K562 (cell line): Measurements from ENCODE around the gene SLC25A11. TPM values are rescaled to one million over a fixed set of nuclear protein-coding genes. Genes with fewer than 3 reads are reported as not detected.

Experiments used
- CHD1 ChIP-seq: fragments of 200-600 bp; sonication (generic); IDR thresholded peaks from one replicate; pipeline ENCODE4 v1.6.1; 2012; ENCODE audit warnings: mild to moderate bottlenecking, moderate library complexity, low read length, inconsistent platforms
- DIDO1 ChIP-seq: fragments of 450-650 bp; IDR thresholded peaks from 2 replicates; pipeline ENCODE4 v1.6.1; 2016; ENCODE audit warnings: low read depth, missing biosample characterization, missing genetic modification characterization
- ELF2 ChIP-seq: fragments of 250-450 bp; sonication (Bioruptor Pico); IDR thresholded peaks from 2 replicates; pipeline ENCODE4 v1.5.0; 2021; ENCODE audit warnings: mild to moderate bottlenecking
- ERF ChIP-seq: fragments of 450-650 bp; formaldehyde crosslinking; IDR thresholded peaks from 2 replicates; pipeline ENCODE4 v1.4.0; 2020; ENCODE audit warnings: mild to moderate bottlenecking, mixed read lengths
- ETV1 ChIP-seq: fragments of 450-650 bp; conservative IDR thresholded peaks from 2 replicates; pipeline ENCODE4 v1.6.1; 2016; ENCODE audit warnings: missing genetic modification characterization, control low read depth, low read depth, missing compliant biosample characterization
- HEY1 ChIP-seq: fragments of 250-450 bp; sonication (Bioruptor Pico); IDR thresholded peaks from 2 replicates; pipeline ENCODE4 v1.5.0; 2020; ENCODE audit warnings: mild to moderate bottlenecking, moderate library complexity, borderline replicate concordance
- HNRNPLL ChIP-seq: fragments of 200-400 bp; formaldehyde crosslinking; IDR thresholded peaks from 2 replicates; pipeline ENCODE4 v1.6.1; 2017; ENCODE audit warnings: low read length, low read depth, mild to moderate bottlenecking; ENCODE audit not compliant: poor library complexity, severe bottlenecking
- KDM4B ChIP-seq, 2 experiments: fragments of 450-650 bp in 1 of 2; sonication (generic) in 1 of 2; IDR thresholded peaks; 2 replicates each; pipeline ENCODE4 v1.6.1; 2016 to 2017; ENCODE audit warnings: borderline replicate concordance in 2 of 2, antibody characterized with exemption in 1 of 2, low read depth in 1 of 2, mild to moderate bottlenecking in 1 of 2
- MAFG ChIP-seq: fragments of 450-650 bp; conservative IDR thresholded peaks from 2 replicates; pipeline ENCODE4 v1.6.1; 2016; ENCODE audit warnings: missing genetic modification characterization, missing compliant biosample characterization
- MTA2 ChIP-seq: fragments of 450-650 bp; IDR thresholded peaks from 2 replicates; pipeline ENCODE4 v1.6.1; 2016; ENCODE audit warnings: low read depth
- MYC ChIP-seq, 2 experiments: fragments of 250-450 bp in 1 of 2; sonication (Bioruptor Pico) in 1 of 2; IDR thresholded peaks; 2 replicates each; pipeline versions ENCODE4 v1.5.1 to v1.6.1; 2012 to 2021; ENCODE audit warnings: low read depth in 2 of 2, borderline replicate concordance in 1 of 2, improper control_type of control experiment in 1 of 2, low read length in 1 of 2, mild to moderate bottlenecking in 1 of 2, moderate library complexity in 1 of 2
- NCOA2 ChIP-seq, 2 experiments: fragments of 450-650 bp; IDR thresholded peaks; 2 replicates each; pipeline ENCODE4 v1.6.1; 2018; ENCODE audit warnings: mild to moderate bottlenecking in 2 of 2, moderate library complexity in 1 of 2; ENCODE audit not compliant: partially characterized antibody in 2 of 2
- PCBP1 ChIP-seq: fragments of 200-400 bp; formaldehyde crosslinking; IDR thresholded peaks from 2 replicates; pipeline ENCODE4 v1.6.1; 2018; ENCODE audit warnings: mild to moderate bottlenecking, low read depth, low read length; ENCODE audit not compliant: poor library complexity, severe bottlenecking
- PPARD ChIP-seq: fragments of 250-450 bp; sonication (Bioruptor Pico); IDR thresholded peaks from 2 replicates; pipeline ENCODE4 v1.8.0; 2022; ENCODE audit warnings: inconsistent platforms, mild to moderate bottlenecking, moderate library complexity
- RFX5 ChIP-seq: IDR thresholded peaks from 2 replicates; pipeline ENCODE4 v1.6.1; 2011; ENCODE audit warnings: low read depth, mild to moderate bottlenecking, improper control_type of control experiment, low read length
- SAFB ChIP-seq: fragments of 200-400 bp; formaldehyde crosslinking; IDR thresholded peaks from 2 replicates; pipeline ENCODE4 v1.6.1; 2017; ENCODE audit warnings: low read depth, low read length, borderline replicate concordance
- SMARCC2 ChIP-seq: fragments of 450-650 bp; IDR thresholded peaks from 2 replicates; pipeline ENCODE4 v1.6.1; 2017; ENCODE audit warnings: antibody characterized with exemption, moderate library complexity, mild to moderate bottlenecking, low read depth
- SP1 ChIP-seq: sonication (generic); formaldehyde crosslinking; IDR thresholded peaks from 2 replicates; pipeline ENCODE4 v1.8.1; 2022; ENCODE audit warnings: mild to moderate bottlenecking, missing genetic modification reagents
- TAF9B ChIP-seq: fragments of 450-650 bp; IDR thresholded peaks from 2 replicates; pipeline ENCODE4 v1.6.1; 2018; ENCODE audit warnings: mild to moderate bottlenecking; ENCODE audit not compliant: partially characterized antibody
- ZC3H8 ChIP-seq: fragments of 450-650 bp; IDR thresholded peaks from 2 replicates; pipeline ENCODE4 v1.6.1; 2017
- ZNF253 ChIP-seq: fragments of 250-450 bp; sonication (Bioruptor Pico); conservative IDR thresholded peaks from 2 replicates; pipeline ENCODE4 v1.6.1; 2021; ENCODE audit warnings: mild to moderate bottlenecking
- ZNF347 ChIP-seq: fragments of 450-650 bp; formaldehyde crosslinking; IDR thresholded peaks from 2 replicates; pipeline ENCODE4 v1.4.0; 2020; ENCODE audit warnings: low read depth, mild to moderate bottlenecking, moderate library complexity
- ZNF445 ChIP-seq: fragments of 250-450 bp; sonication (Bioruptor Pico); IDR thresholded peaks from 2 replicates; pipeline ENCODE4 v1.4.0; 2020; ENCODE audit warnings: low read depth, mild to moderate bottlenecking, moderate library complexity
- ZNF644 ChIP-seq: fragments of 200-800 bp; sonication (Bioruptor generic); IDR thresholded peaks from 2 replicates; pipeline ENCODE4 v1.6.1; 2016; ENCODE audit warnings: low read depth, missing genetic modification characterization, missing compliant biosample characterization
- polyA plus RNA-seq, 8 experiments: library from polyadenylated mRNA; depleted of rRNA in 4 of 8; stranded (reverse) in 5 of 8; unstranded in 3 of 8; fragments of >200 nt; fragmentation: Nextera tagmentation in 2 of 8; fragmentation: Illumina TruSeq in 1 of 8; extraction: Ambion mirVana in 2 of 8; extraction: Trizol in 1 of 8; gene quantifications; 2 replicates each; pipeline versions ENCODE4 v1.2.1 to v1.2.3, GENCODE V29; 2011 to 2014; ENCODE audit warnings: inconsistent platforms in 1 of 8, missing spikeins in 1 of 8
- total RNA-seq, 7 experiments: library from RNA; depleted of rRNA in 6 of 7; stranded (reverse); fragments of >200 nt in 6 of 7; fragmentation: Illumina TruSeq in 2 of 7; extraction: Trizol in 2 of 7; gene quantifications; 2 replicates each; pipeline versions ENCODE4 v1.2.1 to v1.2.3, GENCODE V29; 2011 to 2021; ENCODE audit warnings: low replicate concordance in 1 of 7
- TF ChIP-seq, protein P1 (sequence below): sonication (generic); formaldehyde crosslinking; IDR thresholded peaks from 2 replicates; pipeline ENCODE4 v1.8.0; 2022; ENCODE audit warnings: mild to moderate bottlenecking, missing genetic modification reagents, borderline replicate concordance
- TF ChIP-seq, protein P2 (sequence below): fragments of 200-800 bp; sonication (Bioruptor generic); IDR thresholded peaks from 2 replicates; pipeline ENCODE4 v1.6.1; 2017; ENCODE audit warnings: missing genetic modification characterization, missing compliant biosample characterization

SLC25A11 gene
- total and polyA plus RNA-seq, 9 of the 15 experiments (the other 6 are each of a cell fraction or from before 2014, with no cell fraction given) = 3.1 to 56.7 (median 32.9) TPM

DNA sequence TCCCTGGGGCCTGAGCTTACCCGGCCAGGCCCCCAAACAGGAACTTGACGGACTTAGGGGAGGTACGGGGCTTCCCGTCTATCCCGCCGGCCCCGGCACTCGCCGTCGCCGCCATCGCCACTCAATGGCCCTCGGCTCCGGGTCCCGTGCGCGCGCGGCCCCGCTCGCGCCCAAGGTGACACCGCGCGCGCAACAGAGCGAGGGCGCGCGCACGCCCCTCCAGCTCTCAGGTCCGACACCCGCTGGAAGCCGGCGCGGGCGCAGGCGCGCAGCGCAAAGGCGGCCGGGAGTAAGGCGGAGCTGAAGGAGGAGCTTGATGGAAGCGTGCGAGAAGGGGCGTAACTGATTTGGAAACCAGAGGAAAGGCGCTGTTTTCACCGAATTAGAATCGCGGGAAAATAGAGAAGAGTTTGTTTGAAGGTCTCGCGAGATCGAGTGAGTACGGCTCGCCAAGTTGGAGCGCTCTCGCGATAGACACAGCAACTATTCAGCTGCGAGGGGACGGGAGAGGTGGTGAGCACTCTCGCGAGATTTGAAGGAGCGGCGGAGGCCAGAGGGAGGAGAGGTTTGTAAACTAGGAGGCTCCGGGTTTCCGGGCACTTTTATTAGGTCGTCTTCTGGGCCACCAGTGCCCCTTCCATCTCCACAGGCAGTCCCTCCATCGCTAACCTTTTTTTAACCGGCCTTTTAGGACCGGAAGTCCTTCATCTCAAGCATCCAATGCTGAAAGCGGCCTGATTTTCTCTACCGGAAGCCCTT lies at the start of gene SLC25A11, which contains the start of gene RNF167 (continued):
- TF ChIP-seq, protein P1, sequence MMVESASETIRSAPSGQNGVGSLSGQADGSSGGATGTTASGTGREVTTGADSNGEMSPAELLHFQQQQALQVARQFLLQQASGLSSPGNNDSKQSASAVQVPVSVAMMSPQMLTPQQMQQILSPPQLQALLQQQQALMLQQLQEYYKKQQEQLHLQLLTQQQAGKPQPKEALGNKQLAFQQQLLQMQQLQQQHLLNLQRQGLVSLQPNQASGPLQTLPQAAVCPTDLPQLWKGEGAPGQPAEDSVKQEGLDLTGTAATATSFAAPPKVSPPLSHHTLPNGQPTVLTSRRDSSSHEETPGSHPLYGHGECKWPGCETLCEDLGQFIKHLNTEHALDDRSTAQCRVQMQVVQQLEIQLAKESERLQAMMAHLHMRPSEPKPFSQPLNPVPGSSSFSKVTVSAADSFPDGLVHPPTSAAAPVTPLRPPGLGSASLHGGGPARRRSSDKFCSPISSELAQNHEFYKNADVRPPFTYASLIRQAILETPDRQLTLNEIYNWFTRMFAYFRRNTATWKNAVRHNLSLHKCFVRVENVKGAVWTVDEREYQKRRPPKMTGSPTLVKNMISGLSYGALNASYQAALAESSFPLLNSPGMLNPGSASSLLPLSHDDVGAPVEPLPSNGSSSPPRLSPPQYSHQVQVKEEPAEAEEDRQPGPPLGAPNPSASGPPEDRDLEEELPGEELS (CRISPR knock-in tag) = no peak
- TF ChIP-seq SAFB (no peak), TAF9B (no peak), RFX5 (no peak), ELF2 (CRISPR knock-in tag) (0 out of 2 replicates have a peak, but pooled peaks have one; percentile 32), SP1 (CRISPR knock-in tag) (peak; percentile 45; the same call in 1 of the 2 replicates), DIDO1 (tag) (peak; percentile 56; the same call in 1 of the 2 replicates), MAFG (no peak), KDM4B (IDR thresholded peaks at IDR 0.05; ENCODE audit: borderline replicate concordance in 2 of 2, low read depth in 1 of 2) (no peak), ZC3H8 (no peak), HEY1 (CRISPR knock-in tag) (no peak), HNRNPLL (peak; percentile 60), ERF (CRISPR knock-in tag) (no peak), CHD1 (no peak), ZNF253 (no peak), ETV1 (tag) (peak; percentile 83), PCBP1 (no peak), SMARCC2 (no peak), MYC (IDR thresholded peaks at IDR 0.05; ENCODE audit: low read depth, low read length) (peak; percentile 75), MYC (CRISPR knock-in tag; IDR thresholded peaks at IDR 0.05; ENCODE audit: borderline replicate concordance, low read depth) (no peak), PPARD (CRISPR knock-in tag) (no peak), ZNF347 (no peak), MTA2 (no peak), ZNF644 (peak; percentile 66; the same call in 1 of the 2 replicates), ZNF445 (CRISPR knock-in tag) (no peak), NCOA2 (IDR thresholded peaks at IDR 0.05; ENCODE audit: partially characterized antibody in 2 of 2) (no peak)
- TF ChIP-seq, protein P2, sequence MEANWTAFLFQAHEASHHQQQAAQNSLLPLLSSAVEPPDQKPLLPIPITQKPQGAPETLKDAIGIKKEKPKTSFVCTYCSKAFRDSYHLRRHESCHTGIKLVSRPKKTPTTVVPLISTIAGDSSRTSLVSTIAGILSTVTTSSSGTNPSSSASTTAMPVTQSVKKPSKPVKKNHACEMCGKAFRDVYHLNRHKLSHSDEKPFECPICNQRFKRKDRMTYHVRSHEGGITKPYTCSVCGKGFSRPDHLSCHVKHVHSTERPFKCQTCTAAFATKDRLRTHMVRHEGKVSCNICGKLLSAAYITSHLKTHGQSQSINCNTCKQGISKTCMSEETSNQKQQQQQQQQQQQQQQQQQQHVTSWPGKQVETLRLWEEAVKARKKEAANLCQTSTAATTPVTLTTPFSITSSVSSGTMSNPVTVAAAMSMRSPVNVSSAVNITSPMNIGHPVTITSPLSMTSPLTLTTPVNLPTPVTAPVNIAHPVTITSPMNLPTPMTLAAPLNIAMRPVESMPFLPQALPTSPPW (CRISPR knock-in tag) = peak; percentile 50; the same call in 1 of the 2 replicates
